ENCODE measurements around the gene CXCL14.

- TF ChIP-seq EZH2 (IDR thresholded peaks at IDR 0.05; ENCODE audit: borderline replicate concordance, low read depth, low read length, poor library complexity, severe bottlenecking), result no peak
- no peak for TF ChIP-seq CTCF (conservative IDR thresholded peaks at IDR 0.05; ENCODE audit: low read depth, low read length)
Measured at GRCh38 chr5:135567661-135568060, 11.1 kb downstream of the CXCL14 start.
